Measurements from ENCODE around the gene RETN.

Gene RETN

GRCh38 chr19:7632340-7633203 lies 36.3 kb upstream of the RETN start:
- in situ Hi-C loops (cut with MboI; ENCODE audit: low pct_unique_long_range_greater_than_20kb, low sequenced_read_pairs, unreplicated experiment) = no loop called here
- no peak for DNase-seq (ENCODE audit: low spot score)
- TF ChIP-seq, protein P1, sequence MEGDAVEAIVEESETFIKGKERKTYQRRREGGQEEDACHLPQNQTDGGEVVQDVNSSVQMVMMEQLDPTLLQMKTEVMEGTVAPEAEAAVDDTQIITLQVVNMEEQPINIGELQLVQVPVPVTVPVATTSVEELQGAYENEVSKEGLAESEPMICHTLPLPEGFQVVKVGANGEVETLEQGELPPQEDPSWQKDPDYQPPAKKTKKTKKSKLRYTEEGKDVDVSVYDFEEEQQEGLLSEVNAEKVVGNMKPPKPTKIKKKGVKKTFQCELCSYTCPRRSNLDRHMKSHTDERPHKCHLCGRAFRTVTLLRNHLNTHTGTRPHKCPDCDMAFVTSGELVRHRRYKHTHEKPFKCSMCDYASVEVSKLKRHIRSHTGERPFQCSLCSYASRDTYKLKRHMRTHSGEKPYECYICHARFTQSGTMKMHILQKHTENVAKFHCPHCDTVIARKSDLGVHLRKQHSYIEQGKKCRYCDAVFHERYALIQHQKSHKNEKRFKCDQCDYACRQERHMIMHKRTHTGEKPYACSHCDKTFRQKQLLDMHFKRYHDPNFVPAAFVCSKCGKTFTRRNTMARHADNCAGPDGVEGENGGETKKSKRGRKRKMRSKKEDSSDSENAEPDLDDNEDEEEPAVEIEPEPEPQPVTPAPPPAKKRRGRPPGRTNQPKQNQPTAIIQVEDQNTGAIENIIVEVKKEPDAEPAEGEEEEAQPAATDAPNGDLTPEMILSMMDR (IDR thresholded peaks at IDR 0.05; ENCODE audit: extremely low read depth, insufficient read depth, missing control alignments) = no peak

GRCh38 chr19:7633698-7634097 lies 35.2 kb upstream of the RETN start, which contains the start of gene PCP2:
Gene PCP2, minus strand, starts transcription at chr19:7633719. Its CDS starts 262 bp downstream, at chr19:7633457.
- TF ChIP-seq, protein P1 (IDR thresholded peaks at IDR 0.05; ENCODE audit: extremely low read depth, insufficient read depth, missing control alignments) = no peak

DNA sequence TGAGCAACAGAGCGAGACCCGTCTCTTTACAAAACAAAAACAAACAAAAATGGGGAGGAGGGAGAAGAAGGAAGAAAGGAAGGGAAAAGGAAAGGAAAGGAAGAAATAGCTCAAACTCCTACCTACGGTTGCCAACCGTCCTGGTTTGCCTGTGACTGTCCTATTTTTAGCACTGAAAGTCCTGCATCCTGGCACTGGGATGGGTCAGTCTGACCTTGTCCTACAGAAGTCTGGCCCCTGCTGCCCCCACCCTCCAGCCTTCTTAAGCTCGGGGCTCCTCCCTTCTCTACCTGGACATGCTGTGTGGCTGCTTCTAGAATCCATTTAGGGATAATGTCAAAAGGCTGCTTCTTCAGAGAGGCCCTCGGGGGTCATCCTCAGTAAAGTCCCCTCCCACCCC lies 33.2 kb upstream of the RETN start:
- TF ChIP-seq, protein P1 (IDR thresholded peaks at IDR 0.05; ENCODE audit: extremely low read depth, insufficient read depth, missing control alignments) = no peak
- in situ Hi-C loops (cut with MboI; ENCODE audit: low pct_unique_long_range_greater_than_20kb, low sequenced_read_pairs, unreplicated experiment) = no loop called here
- no peak for DNase-seq (ENCODE audit: low spot score)

More at GRCh38 chr19:7633698-7634097, 35.2 kb upstream of the RETN start, which contains the start of gene PCP2:
- no peak for DNase-seq (ENCODE audit: low spot score)
- in situ Hi-C loops (cut with MboI; ENCODE audit: low pct_unique_long_range_greater_than_20kb, low sequenced_read_pairs, unreplicated experiment) = no loop called here

DNA sequence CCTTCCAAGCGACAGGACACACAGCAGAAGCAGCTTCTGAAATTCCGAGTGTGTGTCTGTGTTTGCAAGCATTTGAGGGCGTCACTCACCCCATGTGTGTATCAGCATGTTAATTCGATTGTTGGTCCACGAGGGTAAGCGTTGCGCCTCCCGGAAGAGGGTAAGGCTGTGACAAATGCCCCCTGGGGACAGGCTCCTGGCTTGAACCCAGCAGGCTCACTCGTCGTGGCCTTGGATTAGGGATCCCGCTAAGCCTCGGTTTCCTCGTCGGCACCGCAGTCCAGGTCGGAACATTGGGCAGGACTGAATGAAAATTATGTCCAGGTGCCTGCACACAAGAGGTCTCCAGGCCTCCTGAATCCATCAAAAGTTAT lies 32.5 kb upstream of the RETN start:
- TF ChIP-seq, protein P1 (IDR thresholded peaks at IDR 0.05; ENCODE audit: extremely low read depth, insufficient read depth, missing control alignments) = no peak
- no peak for DNase-seq (ENCODE audit: low spot score)
- in situ Hi-C loops (cut with MboI; ENCODE audit: low pct_unique_long_range_greater_than_20kb, low sequenced_read_pairs, unreplicated experiment) = no loop called here

GRCh38 chr19:7636691-7637373 lies 32.0 kb upstream of the RETN start, which contains the start of gene STXBP2:
Gene STXBP2, plus strand, starts transcription at chr19:7637110. Its CDS starts 40 bp downstream, at chr19:7637150.
- TF ChIP-seq, protein P1 (IDR thresholded peaks at IDR 0.05; ENCODE audit: extremely low read depth, insufficient read depth, missing control alignments) = no peak
- peak; percentile 99 for DNase-seq (ENCODE audit: low spot score)
- in situ Hi-C loops (cut with MboI; ENCODE audit: low pct_unique_long_range_greater_than_20kb, low sequenced_read_pairs, unreplicated experiment) = no loop called here

GRCh38 chr19:7637374-7638256 lies 31.2 kb upstream of the RETN start:
- no peak for DNase-seq (ENCODE audit: low spot score)
- in situ Hi-C loops (cut with MboI; ENCODE audit: low pct_unique_long_range_greater_than_20kb, low sequenced_read_pairs, unreplicated experiment) = no loop called here
- TF ChIP-seq, protein P1 (IDR thresholded peaks at IDR 0.05; ENCODE audit: extremely low read depth, insufficient read depth, missing control alignments) = no peak

Data from GM13977 (cell line).